GM18505 (cell line): ENCODE results near the gene PRTN3.
"Not testable (repeated sequence)": the region's sequence is repeated elsewhere in the genome, so short reads cannot be mapped to it uniquely, and the experiment has no call there.

Experiments
- ATAC-seq: cut with Tn5 transposase; IDR thresholded peaks from one replicate; pipeline ENCODE4 v1.9.1; 2021; ENCODE audit not compliant: unreplicated experiment
- POLR2A ChIP-seq: IDR thresholded peaks from 4 replicates; pipeline ENCODE4 v1.6.1; 2011; ENCODE audit warnings: borderline replicate concordance; ENCODE audit not compliant: insufficient read depth, insufficient read length; ENCODE audit errors: extremely low read depth

PRTN3 gene

DNA sequence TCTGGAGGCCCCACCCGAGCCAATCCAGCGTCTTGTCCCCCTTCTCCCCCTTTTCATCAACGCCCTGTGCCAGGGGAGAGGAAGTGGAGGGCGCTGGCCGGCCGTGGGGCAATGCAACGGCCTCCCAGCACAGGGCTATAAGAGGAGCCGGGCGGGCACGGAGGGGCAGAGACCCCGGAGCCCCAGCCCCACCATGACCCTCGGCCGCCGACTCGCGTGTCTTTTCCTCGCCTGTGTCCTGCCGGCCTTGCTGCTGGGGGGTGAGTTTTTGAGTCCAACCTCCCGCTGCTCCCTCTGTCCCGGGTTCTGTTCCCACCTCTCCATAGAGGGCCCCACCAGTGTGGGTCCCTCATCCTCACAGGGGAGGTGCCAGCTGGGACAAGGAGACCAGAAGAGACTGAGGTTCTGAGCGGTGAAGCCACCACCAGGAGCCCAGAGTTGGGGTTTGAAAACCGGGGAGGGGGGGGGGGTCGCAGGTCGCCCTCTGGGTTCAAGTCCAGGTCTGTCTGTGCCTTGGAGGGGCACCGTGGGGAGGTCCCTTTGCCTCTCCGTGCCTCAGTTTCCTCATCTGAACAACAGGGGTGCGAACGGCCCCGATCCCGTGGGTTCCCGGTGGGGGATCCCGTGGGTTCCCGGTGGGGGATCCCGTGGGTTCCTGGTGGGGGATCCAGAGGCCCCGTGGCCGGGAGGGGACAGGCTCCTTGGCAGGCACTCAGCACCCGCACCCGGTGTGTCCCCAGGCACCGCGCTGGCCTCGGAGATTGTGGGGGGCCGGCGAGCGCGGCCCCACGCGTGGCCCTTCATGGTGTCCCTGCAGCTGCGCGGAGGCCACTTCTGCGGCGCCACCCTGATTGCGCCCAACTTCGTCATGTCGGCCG lies 11.6 kb downstream of the PRTN3 start, which contains the start of gene ELANE:
TSS of gene ELANE (plus strand) at position 168 of the 878 bp plus-strand sequence. CDS start at position 194, 26 bp downstream.
- TF ChIP-seq POLR2A = no peak
- no peak for ATAC-seq

GRCh38 chr19:853014-853585 lies 12.3 kb downstream of the PRTN3 start:
- TF ChIP-seq POLR2A = no peak
- no peak for ATAC-seq

- not testable (repeated sequence) for ATAC-seq
Observed at GRCh38 chr19:853614-854220, 12.9 kb downstream of the PRTN3 start.

DNA sequence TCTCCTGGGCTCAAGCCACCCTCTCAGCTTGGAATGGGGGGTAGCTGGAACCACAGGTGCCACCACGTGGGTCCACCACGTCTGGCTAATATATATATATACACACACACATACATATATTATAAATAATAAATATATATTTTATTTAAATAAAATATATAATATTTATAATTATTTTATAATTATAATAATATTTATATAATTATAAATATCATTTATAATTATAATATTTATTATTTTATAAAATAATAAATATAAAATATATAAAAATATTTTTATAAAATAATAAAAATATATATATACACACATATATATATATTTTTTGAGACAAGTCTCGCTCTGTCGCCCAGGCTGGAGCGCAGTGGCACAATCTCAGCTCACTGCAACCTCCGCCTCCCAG lies 13.8 kb downstream of the PRTN3 start:
- no peak for TF ChIP-seq POLR2A
- ATAC-seq = no peak

DNA sequence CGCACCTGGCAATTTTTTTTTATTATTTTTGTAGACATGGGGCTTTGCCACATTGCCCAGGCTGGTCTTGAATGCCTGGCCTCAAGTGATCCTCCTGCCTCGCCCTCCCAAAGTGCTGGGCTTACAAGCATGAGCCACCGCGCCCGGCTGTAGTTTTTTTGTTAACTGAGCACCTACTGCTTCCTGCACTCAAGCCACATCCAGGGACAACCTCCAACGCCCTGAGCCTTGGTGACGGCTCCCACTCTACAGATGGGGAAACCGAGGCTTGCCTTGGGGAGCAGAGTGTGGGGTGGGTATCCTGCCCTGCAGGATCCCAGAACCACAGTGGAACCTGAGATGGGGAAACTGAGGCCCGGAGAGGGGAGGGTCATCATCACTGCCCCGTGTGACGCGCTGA lies 14.3 kb downstream of the PRTN3 start:
- no peak for ATAC-seq
- no peak for TF ChIP-seq POLR2A

GRCh38 chr19:855566-856120 lies 14.8 kb downstream of the PRTN3 start:
- ATAC-seq = no peak
- TF ChIP-seq POLR2A = no peak

DNA sequence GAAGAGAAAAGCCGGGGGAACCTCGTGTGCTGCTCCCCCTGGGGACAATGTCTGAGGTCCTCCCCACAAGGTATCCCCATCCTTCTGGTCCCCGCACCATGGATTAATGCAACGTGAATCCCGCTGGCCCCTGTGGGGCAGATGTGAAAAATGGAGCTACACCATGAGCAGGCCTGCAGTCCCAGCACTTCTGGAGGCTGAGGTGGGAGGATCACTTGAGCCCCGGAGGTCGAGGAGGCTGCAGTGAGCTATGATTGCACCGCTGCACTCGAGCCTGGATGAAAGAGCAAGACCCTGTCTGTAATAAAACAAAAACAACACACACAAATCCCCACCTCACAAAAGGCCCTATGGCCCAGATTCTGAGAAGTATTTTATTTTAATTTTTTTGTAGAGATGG lies 17.5 kb downstream of the PRTN3 start:
- no peak for TF ChIP-seq POLR2A
- no peak for ATAC-seq

- no peak for TF ChIP-seq POLR2A
- no peak for ATAC-seq
Observed at GRCh38 chr19:858868-859843, 18.4 kb downstream of the PRTN3 start, which contains the start of gene CFD. CFD (plus strand) TSS chr19:859664; CDS start chr19:859690, 26 bp downstream.

- TF ChIP-seq POLR2A = no peak
- ATAC-seq = no peak
Observed at GRCh38 chr19:861141-861755, 20.4 kb downstream of the PRTN3 start.

DNA sequence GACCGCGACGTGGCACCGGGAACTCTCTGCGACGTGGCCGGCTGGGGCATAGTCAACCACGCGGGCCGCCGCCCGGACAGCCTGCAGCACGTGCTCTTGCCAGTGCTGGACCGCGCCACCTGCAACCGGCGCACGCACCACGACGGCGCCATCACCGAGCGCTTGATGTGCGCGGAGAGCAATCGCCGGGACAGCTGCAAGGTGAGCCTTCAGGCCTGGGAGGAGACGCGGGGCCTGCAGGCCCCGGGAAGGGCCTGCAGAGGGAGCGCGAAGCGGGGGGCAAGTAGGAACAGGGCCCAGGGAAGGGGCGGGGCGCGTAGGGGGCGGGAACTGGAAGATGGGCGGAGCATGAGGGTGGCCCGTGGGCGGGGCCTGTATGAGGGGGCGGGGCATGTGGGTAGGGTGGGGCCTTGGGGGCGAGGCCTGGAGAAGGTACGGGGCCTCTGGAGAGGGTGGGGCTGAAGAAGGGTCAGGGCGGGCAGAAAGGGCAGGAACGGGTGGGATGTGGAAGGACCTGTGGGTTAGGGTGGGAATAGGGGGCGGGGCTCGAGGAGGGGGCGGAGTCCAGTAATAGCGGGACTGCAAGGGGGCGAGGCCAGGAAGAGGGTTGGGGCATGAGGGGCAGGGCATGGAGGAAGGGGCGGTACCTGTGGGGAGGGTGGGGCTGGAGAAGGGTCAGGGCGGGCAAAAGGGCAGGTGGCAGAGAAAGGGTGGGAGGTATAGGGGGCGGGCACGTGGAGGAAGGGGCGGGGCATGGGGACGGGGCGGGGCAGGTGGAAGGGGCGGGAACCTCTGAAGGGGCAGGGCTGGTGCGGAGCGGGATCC lies 21.2 kb downstream of the PRTN3 start:
- no peak for ATAC-seq
- no peak for TF ChIP-seq POLR2A

DNA sequence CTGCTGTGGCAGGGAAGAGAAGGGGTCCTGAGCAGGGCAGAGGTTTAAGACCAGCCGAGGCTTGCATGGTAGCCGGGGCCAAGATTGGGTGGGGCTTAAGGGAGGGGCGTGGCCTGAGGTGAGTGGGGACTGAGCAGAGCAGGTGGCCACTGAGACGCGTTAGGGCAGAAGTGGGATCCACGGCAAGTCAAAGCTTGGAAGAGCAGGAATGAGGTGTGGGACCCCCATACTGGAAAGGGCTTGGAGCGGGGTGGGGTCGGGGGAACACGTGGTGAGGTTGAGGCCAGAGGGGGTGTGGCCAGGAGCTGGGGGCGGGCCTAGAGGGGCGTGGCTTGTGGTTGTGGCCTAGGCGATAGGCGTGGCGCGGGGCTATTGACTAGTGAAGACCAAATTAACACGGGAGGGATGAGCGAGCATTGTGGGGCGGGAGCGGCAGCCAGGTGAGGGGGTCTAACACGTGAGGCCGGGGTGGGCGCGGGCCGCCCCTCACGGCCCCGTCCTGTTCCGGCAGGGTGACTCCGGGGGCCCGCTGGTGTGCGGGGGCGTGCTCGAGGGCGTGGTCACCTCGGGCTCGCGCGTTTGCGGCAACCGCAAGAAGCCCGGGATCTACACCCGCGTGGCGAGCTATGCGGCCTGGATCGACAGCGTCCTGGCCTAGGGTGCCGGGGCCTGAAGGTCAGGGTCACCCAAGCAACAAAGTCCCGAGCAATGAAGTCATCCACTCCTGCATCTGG lies 21.9 kb downstream of the PRTN3 start:
- no peak for ATAC-seq
- TF ChIP-seq POLR2A = no peak
